ENCODE measurements around the gene RAB26.

GRCh38 chr16:2174396-2175131 lies 26.1 kb downstream of the RAB26 start:
- no peak for TF ChIP-seq CTCF (IDR thresholded peaks at IDR 0.05; ENCODE audit: low read length)
- TF ChIP-seq EZH2 (IDR thresholded peaks at IDR 0.05; ENCODE audit: borderline replicate concordance, low read length), result no peak

Data from OCI-LY1 (cell line).